Tibial nerve (tissue), 4 donors: ENCODE data around the gene ZNF860.

Source experiments
- EP300 ChIP-seq, 2 donors: sonication (generic); formaldehyde crosslinking; IDR thresholded peaks; one replicate each; pipeline ENCODE4 v1.6.1; 2017; ENCODE audit warnings: antibody characterized with exemption in 2 of 2, mild to moderate bottlenecking in 1 of 2
- POLR2A ChIP-seq, 2 donors: fragments of 450-650 bp; IDR thresholded peaks; one replicate each; pipeline ENCODE4 v1.6.1; 2017; ENCODE audit warnings: antibody characterized with exemption in 2 of 2, mild to moderate bottlenecking in 2 of 2, moderate library complexity in 2 of 2
- TF ChIP-seq, protein P1 (sequence below), 5 experiments: fragments of 200-600 bp in 3 of 5; fragments of 450-650 bp in 2 of 5; sonication (generic) in 3 of 5; IDR thresholded peaks; one replicate each; pipeline ENCODE4 v1.5.1; 2016 to 2019; ENCODE audit warnings: antibody characterized with exemption in 5 of 5, mild to moderate bottlenecking in 3 of 5, moderate library complexity in 2 of 5

DNA sequence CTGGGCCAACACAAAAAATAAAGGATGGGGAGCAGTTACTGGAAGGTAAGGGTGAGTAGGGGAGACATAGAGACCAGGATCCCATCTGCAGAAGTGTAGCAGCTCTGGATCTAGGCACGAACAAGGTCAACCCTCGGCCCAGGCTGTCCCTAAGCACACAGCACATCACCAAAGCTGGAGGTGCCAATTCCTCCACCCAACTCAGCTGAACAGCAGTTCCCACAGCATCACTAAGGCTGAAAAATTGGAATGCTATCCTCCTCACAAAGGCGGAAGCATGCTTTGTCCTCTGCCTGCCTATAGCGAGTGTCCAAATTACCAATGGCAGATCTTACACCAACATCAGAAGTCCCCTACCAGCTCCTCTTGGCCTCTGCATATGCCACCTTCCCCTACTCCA is 34.4 kb upstream of the ZNF860 start:
- TF ChIP-seq POLR2A (IDR thresholded peaks at IDR 0.05) = no peak
- TF ChIP-seq, protein P1, sequence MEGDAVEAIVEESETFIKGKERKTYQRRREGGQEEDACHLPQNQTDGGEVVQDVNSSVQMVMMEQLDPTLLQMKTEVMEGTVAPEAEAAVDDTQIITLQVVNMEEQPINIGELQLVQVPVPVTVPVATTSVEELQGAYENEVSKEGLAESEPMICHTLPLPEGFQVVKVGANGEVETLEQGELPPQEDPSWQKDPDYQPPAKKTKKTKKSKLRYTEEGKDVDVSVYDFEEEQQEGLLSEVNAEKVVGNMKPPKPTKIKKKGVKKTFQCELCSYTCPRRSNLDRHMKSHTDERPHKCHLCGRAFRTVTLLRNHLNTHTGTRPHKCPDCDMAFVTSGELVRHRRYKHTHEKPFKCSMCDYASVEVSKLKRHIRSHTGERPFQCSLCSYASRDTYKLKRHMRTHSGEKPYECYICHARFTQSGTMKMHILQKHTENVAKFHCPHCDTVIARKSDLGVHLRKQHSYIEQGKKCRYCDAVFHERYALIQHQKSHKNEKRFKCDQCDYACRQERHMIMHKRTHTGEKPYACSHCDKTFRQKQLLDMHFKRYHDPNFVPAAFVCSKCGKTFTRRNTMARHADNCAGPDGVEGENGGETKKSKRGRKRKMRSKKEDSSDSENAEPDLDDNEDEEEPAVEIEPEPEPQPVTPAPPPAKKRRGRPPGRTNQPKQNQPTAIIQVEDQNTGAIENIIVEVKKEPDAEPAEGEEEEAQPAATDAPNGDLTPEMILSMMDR (IDR thresholded peaks at IDR 0.05) = no peak
- TF ChIP-seq EP300 (IDR thresholded peaks at IDR 0.05) = no peak
